Lung (tissue), 12 donors: ENCODE data around the gene SSH3. TPM values are rescaled to one million over a fixed set of nuclear protein-coding genes. Genes with fewer than 3 reads are reported as not detected.

ENCODE experiments used
- ATAC-seq: fragments of 200-7000 bp; cut with Tn5 transposase; one replicate; pipeline ENCODE4 v1.9.1; 2020; ENCODE audit warnings: moderate number of reproducible peaks; ENCODE audit not compliant: insufficient read depth, low FRiP score
- DNase-seq, 3 donors: peaks; one replicate each; pipeline ENCODE4 v3.0.0-alpha.2; 2013 to 2017
- H3K27ac ChIP-seq, 2 donors: one replicate each; pipeline ENCODE4 v1.5.1; 2013; ENCODE audit warnings: mild to moderate bottlenecking in 2 of 2, moderate library complexity in 2 of 2, control low read depth in 1 of 2, inconsistent platforms in 1 of 2, low read depth in 1 of 2, low read length in 1 of 2
- H3K27me3 ChIP-seq, 3 donors: one replicate each; pipeline ENCODE4 v1.5.1; 2013; ENCODE audit warnings: low read length in 2 of 3; ENCODE audit not compliant: control insufficient read depth in 3 of 3, insufficient read depth in 3 of 3
- H3K36me3 ChIP-seq, 4 donors: one replicate each; pipeline ENCODE4 v1.5.1; 2013; ENCODE audit warnings: low read length in 4 of 4, mild to moderate bottlenecking in 1 of 4, moderate library complexity in 1 of 4; ENCODE audit not compliant: control insufficient read depth in 4 of 4, insufficient read depth in 4 of 4
- H3K4me1 ChIP-seq, 5 donors: one replicate each; pipeline ENCODE4 v1.5.1; 2013; ENCODE audit warnings: low read length in 5 of 5, mild to moderate bottlenecking in 2 of 5, moderate library complexity in 1 of 5; ENCODE audit not compliant: control insufficient read depth in 5 of 5, insufficient read depth in 5 of 5
- H3K4me3 ChIP-seq: one replicate; pipeline ENCODE4 v1.5.1; 2013; ENCODE audit warnings: mild to moderate bottlenecking, control low read depth, moderate library complexity
- H3K9ac ChIP-seq, 2 donors: one replicate each; pipeline ENCODE4 v1.5.1; 2013; ENCODE audit warnings: low read length in 2 of 2, control low read depth in 1 of 2; ENCODE audit not compliant: insufficient read depth in 1 of 2
- H3K9me3 ChIP-seq, 4 donors: one replicate each; pipeline ENCODE4 v1.5.1; 2013; ENCODE audit warnings: low read length in 3 of 4, mild to moderate bottlenecking in 1 of 4, moderate library complexity in 1 of 4; ENCODE audit not compliant: control insufficient read depth in 4 of 4, insufficient read depth in 3 of 4
- WGBS, 2 donors: extraction: QIAGEN DNeasy Blood & Tissue Kit; methylation state at CpG; one replicate each; pipeline ENCODE4 v1.1.7; 2013; 5-methylcytosine and 5-hydroxymethylcytosine counted together
- polyA plus RNA-seq, 2 donors: library from polyadenylated mRNA; stranded (reverse); fragments of 200-250 nt; gene quantifications; one replicate each; pipeline ENCODE4 v1.2.1, GENCODE V29; 2013
- total RNA-seq, 2 donors: library from RNA; depleted of rRNA in 1 of 2; stranded (reverse); fragments of >200 nt in 1 of 2; gene quantifications; one replicate each; pipeline ENCODE4 v1.2.1, GENCODE V29; 2014 to 2021
- TF ChIP-seq, protein P1 (sequence below): IDR thresholded peaks from 2 replicates; pipeline ENCODE4 v1.5.1; 2012; ENCODE audit warnings: mild to moderate bottlenecking; ENCODE audit errors: control extremely low read depth, extremely low read depth
- donor health status: control.
- donor health status: control.
- donor health status: Bipolar disorder and iron deficiency.
- donor health status: healthy.
- donor health status: DM: yes; HTN: yes; CAD: no.

The SSH3 gene
- total and polyA plus RNA-seq, 4 donors = 19.0 to 42.7 (median 27.2) TPM

DNA sequence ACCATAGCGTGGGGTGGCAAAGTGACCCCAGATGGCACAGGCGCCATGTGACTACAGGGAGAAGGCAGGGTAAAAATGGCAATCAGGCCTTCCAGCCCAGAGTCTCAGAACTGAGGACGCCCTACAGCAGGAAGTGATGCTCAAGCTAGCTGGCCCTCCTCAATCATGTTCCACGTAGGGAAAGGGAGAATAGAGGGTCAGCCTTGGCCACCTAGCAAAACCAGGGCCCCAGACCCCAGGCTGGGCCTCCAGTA lies 15.2 kb upstream of the SSH3 start:
- Histone ChIP-seq H3K27ac (peak overlapping the region; percentile 92 to 96), H3K4me1 (peaks cover 0 to 28% (median 9%) of the 10 kb centered on the region in 5 donors), H3K36me3 (peaks cover 0 to 53% (median 35%) of the 10 kb centered on the region in 4 donors), H3K27me3 (no peaks in the 10 kb centered on the region), H3K4me3 (no peak overlapping the region), H3K9ac (peak overlapping the region; percentile 63 to 83), H3K9me3 (peaks cover 0 to 2% (median 0%) of the 10 kb centered on the region in 4 donors)
- no peak for DNase-seq
- WGBS, 2 donors = 2 to 34% methylated on average over 4 of the region's 4 CpGs
- no peak for ATAC-seq
- TF ChIP-seq, protein P1, sequence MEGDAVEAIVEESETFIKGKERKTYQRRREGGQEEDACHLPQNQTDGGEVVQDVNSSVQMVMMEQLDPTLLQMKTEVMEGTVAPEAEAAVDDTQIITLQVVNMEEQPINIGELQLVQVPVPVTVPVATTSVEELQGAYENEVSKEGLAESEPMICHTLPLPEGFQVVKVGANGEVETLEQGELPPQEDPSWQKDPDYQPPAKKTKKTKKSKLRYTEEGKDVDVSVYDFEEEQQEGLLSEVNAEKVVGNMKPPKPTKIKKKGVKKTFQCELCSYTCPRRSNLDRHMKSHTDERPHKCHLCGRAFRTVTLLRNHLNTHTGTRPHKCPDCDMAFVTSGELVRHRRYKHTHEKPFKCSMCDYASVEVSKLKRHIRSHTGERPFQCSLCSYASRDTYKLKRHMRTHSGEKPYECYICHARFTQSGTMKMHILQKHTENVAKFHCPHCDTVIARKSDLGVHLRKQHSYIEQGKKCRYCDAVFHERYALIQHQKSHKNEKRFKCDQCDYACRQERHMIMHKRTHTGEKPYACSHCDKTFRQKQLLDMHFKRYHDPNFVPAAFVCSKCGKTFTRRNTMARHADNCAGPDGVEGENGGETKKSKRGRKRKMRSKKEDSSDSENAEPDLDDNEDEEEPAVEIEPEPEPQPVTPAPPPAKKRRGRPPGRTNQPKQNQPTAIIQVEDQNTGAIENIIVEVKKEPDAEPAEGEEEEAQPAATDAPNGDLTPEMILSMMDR = no peak

DNA sequence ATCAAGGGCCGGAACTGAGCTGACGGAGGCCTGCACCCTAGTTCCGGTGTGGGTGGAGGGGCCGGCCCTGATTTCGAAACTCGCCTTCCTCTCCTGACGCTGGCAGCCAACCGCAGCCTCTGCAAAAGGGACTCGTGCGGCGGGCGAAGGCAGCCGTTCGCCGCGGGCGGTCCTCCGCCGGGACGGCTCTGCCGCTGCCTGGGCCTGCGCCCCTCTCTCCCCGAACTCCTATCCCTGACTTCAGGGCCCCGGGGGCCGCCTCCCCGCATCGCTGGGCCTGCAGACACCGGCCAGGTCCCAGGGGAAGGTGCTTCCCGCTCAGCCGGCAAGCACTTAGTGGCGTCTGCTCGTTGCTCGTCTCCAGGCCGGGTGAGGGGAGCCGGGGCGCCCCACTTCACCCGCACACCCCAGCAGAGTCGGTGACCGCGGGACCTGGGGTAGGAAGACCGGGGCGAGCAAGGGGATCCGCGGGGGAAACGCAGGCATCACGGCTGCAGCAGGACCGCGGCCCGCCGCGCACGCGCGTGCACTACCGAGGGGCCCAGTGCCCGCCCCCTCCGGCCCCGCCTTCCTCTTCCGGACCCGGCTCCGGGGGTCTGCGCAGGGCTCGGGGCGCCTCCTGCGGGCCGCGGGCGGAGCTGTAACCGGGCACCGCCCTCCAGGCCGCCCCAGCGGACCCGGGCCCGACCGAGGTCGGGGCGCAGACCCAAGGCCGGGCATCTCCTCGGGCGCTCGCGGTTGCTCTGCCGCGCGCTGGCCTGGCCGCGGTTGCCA lies 14.7 kb upstream of the SSH3 start:
- peak; percentile 91 to 95 (median 94) for DNase-seq
- H3K4me3 ChIP-seq = peak overlapping the region; percentile 72
- peaks cover 0 to 49% (median 32%) of the 10 kb centered on the region in 4 donors for H3K36me3 ChIP-seq
- ATAC-seq = peak; percentile 83
- H3K27ac ChIP-seq = peak overlapping the region; percentile 92 to 96
- H3K9me3 ChIP-seq = peaks cover 0 to 2% (median 0%) of the 10 kb centered on the region in 4 donors
- peaks cover 0 to 31% (median 9%) of the 10 kb centered on the region in 5 donors for H3K4me1 ChIP-seq
- H3K27me3 ChIP-seq = no peaks in the 10 kb centered on the region
- peak overlapping the region in 1 of 2 donors; percentile 63 for H3K9ac ChIP-seq
- 0 to 1% methylated on average over 70 to 87 of the region's 87 CpGs for WGBS, 2 donors
- TF ChIP-seq, protein P1 = no peak

DNA sequence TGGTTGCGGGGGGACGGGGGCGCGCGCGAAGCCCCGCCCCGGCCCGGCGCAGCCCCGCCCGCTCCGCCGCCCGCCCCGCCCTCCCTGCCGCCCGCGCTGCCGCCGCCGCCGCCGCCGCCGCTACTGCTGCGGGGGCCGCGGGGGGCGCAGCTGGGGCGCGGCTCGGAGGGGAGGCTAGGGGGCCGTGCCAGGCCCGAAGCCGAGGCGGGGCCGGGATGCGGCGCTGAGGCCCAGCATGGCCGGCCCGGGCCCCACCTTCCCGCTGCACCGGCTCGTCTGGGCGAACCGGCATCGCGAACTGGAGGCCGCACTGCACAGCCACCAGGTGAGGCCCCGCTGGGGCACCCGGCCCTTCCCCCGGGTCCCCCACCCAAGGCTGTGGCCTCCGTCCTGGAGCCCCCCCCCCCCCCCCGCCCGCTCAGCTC lies 14.1 kb upstream of the SSH3 start, which contains the start of gene ANKRD13D:
ANKRD13D (plus strand) TSS at position 78 of the 425 bp plus-strand sequence; CDS start at position 236, 158 bp downstream.
- Histone ChIP-seq H3K9ac (peak within 1 kb of the TSS; percentile 63 to 83), H3K27ac (peak within 1 kb of the TSS; percentile 92 to 96), H3K27me3 (no peaks in the 10 kb centered on the region), H3K4me1 (peaks cover 0 to 31% (median 9%) of the 10 kb centered on the region in 5 donors), H3K9me3 (peaks cover 0 to under 1% (median 0%) of the 10 kb centered on the region in 4 donors), H3K4me3 (peak within 1 kb of the TSS; percentile 72), H3K36me3 (peaks cover 0 to 43% (median 27%) of the 10 kb centered on the region in 4 donors)
- ATAC-seq (no peak), DNase-seq (no peak)
- WGBS, 2 donors = 0 to 1% methylated on average over 12 to 56 of the region's 56 CpGs
- TF ChIP-seq, protein P1 = no peak
